Heart right ventricle (tissue), 16 donors: ENCODE measurements around the gene ASXL1. TPM values are rescaled to one million over a fixed set of nuclear protein-coding genes. Genes with fewer than 3 reads are reported as not detected.
"Not testable (repeated sequence)": the region's sequence is repeated elsewhere in the genome, so short reads cannot be mapped to it uniquely, and the experiment has no call there.

Source experiments
- ATAC-seq, 8 donors: fragments of 200-7000 bp; cut with Tn5 transposase; one replicate each; pipeline ENCODE4 v1.9.1; 2020; ENCODE audit warnings: mild to moderate bottlenecking in 8 of 8, moderate library complexity in 8 of 8, moderate number of reproducible peaks in 1 of 8
- DNase-seq, 2 donors: peaks; one replicate each; pipeline ENCODE4 v3.0.0-alpha.2; 2020
- H3K27ac ChIP-seq, 10 donors: fragments of 200-600 bp; sonication (generic) in 2 of 10; one replicate each; pipeline versions ENCODE4 v1.5.0 to v1.8.0; 2020 to 2022; ENCODE audit warnings: mild to moderate bottlenecking in 3 of 10
- H3K27me3 ChIP-seq, 7 donors: fragments of 200-600 bp; one replicate each; pipeline ENCODE4 v1.8.0; 2021 to 2022; ENCODE audit warnings: mild to moderate bottlenecking in 2 of 7
- H3K36me3 ChIP-seq, 9 donors: fragments of 200-600 bp; sonication (generic) in 1 of 9; one replicate each; pipeline versions ENCODE4 v1.5.0 to v1.8.0; 2020 to 2022; ENCODE audit warnings: mild to moderate bottlenecking in 2 of 9
- H3K4me1 ChIP-seq, 9 donors: fragments of 200-600 bp; sonication (generic) in 1 of 9; one replicate each; pipeline versions ENCODE4 v1.5.0 to v1.8.0; 2020 to 2022; ENCODE audit warnings: mild to moderate bottlenecking in 4 of 9
- H3K4me3 ChIP-seq, 10 donors: fragments of 200-600 bp; sonication (generic) in 2 of 10; one replicate each; pipeline versions ENCODE4 v1.5.0 to v1.8.0; 2020 to 2022; ENCODE audit warnings: mild to moderate bottlenecking in 7 of 10, moderate library complexity in 2 of 10
- H3K9me3 ChIP-seq, 11 donors: fragments of 200-600 bp in 10 of 11; sonication (generic) in 2 of 11; one replicate each; pipeline versions ENCODE4 v1.5.0 to v1.8.0; 2013 to 2022; ENCODE audit warnings: mild to moderate bottlenecking in 2 of 11, control low read depth in 1 of 11, moderate library complexity in 1 of 11
- CTCF ChIP-seq, 9 donors: fragments of 200-600 bp; sonication (generic) in 2 of 9; IDR thresholded peaks; one replicate each; pipeline versions ENCODE4 v1.5.0 to v1.8.0; 2021 to 2022; ENCODE audit warnings: antibody characterized with exemption in 9 of 9, mild to moderate bottlenecking in 5 of 9, moderate library complexity in 1 of 9
- WGBS, 2 donors: extraction: QIAGEN DNeasy Blood & Tissue Kit; methylation state at CpG; one replicate each; pipeline ENCODE4 v1.1.7; 2013; ENCODE audit warnings: inconsistent platforms in 1 of 2; 5-methylcytosine and 5-hydroxymethylcytosine counted together
- intact Hi-C, 10 donors: fragments of 100-400 bp; cut with DNase I; formaldehyde crosslinking; loops; one replicate each; pipeline versions ENCODE4 v1.11.1 to v1.14.2; 2022
- polyA plus RNA-seq, 2 donors: library from polyadenylated mRNA; stranded (reverse); fragments of 200-250 nt; gene quantifications; one replicate each; pipeline ENCODE4 v1.2.3, GENCODE V29; 2013
- total RNA-seq, 10 donors: library from RNA; stranded (reverse); fragmentation: NEBNext Ultra II Directional in 3 of 10; extraction: Animal tissue kit (Norgen Biotek cat#: 25700) in 3 of 10; gene quantifications; one replicate each; pipeline versions ENCODE4 v1.2.1 to v1.2.4, GENCODE V29; 2021 to 2023
- donor health status: Arrhythmogenic right ventricular cardiomyopathy.
- donor health status: ischemic (EF 13 %, LVEDD 7.1; RV severe dilation, severe dysfunction).
- donor health status: healthy with polysubstance abuse.
- donor health status: DM: no; HTN: yes; CAD: no.
- donor health status: DM: no; HTN: no; CAD: no.
- donor health status: ischemic (EF 25% LVEDD 6.9; RV normal size, moderate dysfunction).
- donor health status: ischemic (EF 25% LVEDD 5.7; RV mildly dilated, moderate dysfunction).
- donor health status: healthy.
- donor health status: DM: yes; HTN: yes; CAD: no.
- donor health status: Ischemic cardiomyopathy.
- donor health status: ischemic (EF 35%, LVEDD 5.7; RV mildly dilated, moderate dysfunction).
- donor health status: nonischemic (EF 11% LVEDD 7.7; RV severe dilation, severe dysfunction).
- donor health status: DM: yes; HTN: yes; CAD: no.
- donor health status: PGD.
- donor health status: ischemic (EF 29% LVEDD 5.4; RV normal size, mild dysfunction).
- donor health status: nonischemic (EF 23%, LVEDD 6.1; RV moderate dilation, normal function).

ASXL1 gene
- total and polyA plus RNA-seq, 12 donors = 10.0 to 39.4 (median 28.2) TPM

- 61 to 77% methylated on average over 24 of the region's 24 CpGs for WGBS, 2 donors
- peak overlapping the region in 9 of 10 donors; percentile 38 to 94 (median 62) for H3K27ac ChIP-seq
- no peak overlapping the region for H3K4me3 ChIP-seq
- H3K9me3 ChIP-seq = no peaks in the 10 kb centered on the region
- peaks cover 13 to 75% (median 50%) of the 10 kb centered on the region in 9 donors for H3K4me1 ChIP-seq
- intact Hi-C loops = loop anchor here in 2 of 10 donors (2.0 to 10.0 kb wide), 2 partner anchors 56 to 260 kb away; partner anchors contain the start of genes PLAGL2 (in 1 of the 2) and POFUT1 (in 1 of the 2)
- H3K27me3 ChIP-seq = no peaks in the 10 kb centered on the region
- peak; percentile 67 to 71 for DNase-seq
- ATAC-seq = peak in 6 of 8 donors; percentile 40 to 76 (median 55)
- TF ChIP-seq CTCF (IDR thresholded peaks at IDR 0.05) = no peak
- peaks cover 0 to 11% (median 0%) of the 10 kb centered on the region in 9 donors for H3K36me3 ChIP-seq
Measured at GRCh38 chr20:32465092-32465900, 107.2 kb downstream of the ASXL1 start.

- 71 to 72% methylated on average over 15 of the region's 15 CpGs for WGBS, 2 donors
- Histone ChIP-seq H3K27ac (peak overlapping the region in 9 of 10 donors; percentile 38 to 94 (median 62)), H3K4me1 (peaks cover 15 to 83% (median 58%) of the 10 kb centered on the region in 9 donors)
- ATAC-seq (peak in 3 of 8 donors; percentile 9 to 13 (median 10)), DNase-seq (peak in 1 of 2 donors; percentile 51)
- H3K9me3 ChIP-seq, H3K36me3 ChIP-seq, H3K27me3 ChIP-seq, H3K4me3 ChIP-seq: not testable (repeated sequence)
- intact Hi-C loops = loop anchor here in 2 of 10 donors (2.0 to 10.0 kb wide), 2 partner anchors 55 to 261 kb away; partner anchors contain the start of genes PLAGL2 (in 1 of the 2) and POFUT1 (in 1 of the 2)
Measured at GRCh38 chr20:32465901-32466675, 108.0 kb downstream of the ASXL1 start.

GRCh38 chr20:32466739-32467505 is 108.8 kb downstream of the ASXL1 start:
- H3K27ac ChIP-seq = peak overlapping the region in 8 of 10 donors; percentile 7 to 94 (median 58)
- WGBS, 2 donors = 76 to 78% methylated on average over 16 of the region's 16 CpGs
- H3K4me3 ChIP-seq = no peak overlapping the region
- no peaks in the 10 kb centered on the region for H3K27me3 ChIP-seq
- ATAC-seq = no peak
- H3K9me3 ChIP-seq = no peaks in the 10 kb centered on the region
- peaks cover 0 to 9% (median 0%) of the 10 kb centered on the region in 9 donors for H3K36me3 ChIP-seq
- TF ChIP-seq CTCF (IDR thresholded peaks at IDR 0.05) = no peak
- DNase-seq = no peak
- intact Hi-C loops = loop anchor here in 1 of 10 donors (10.0 kb wide), 1 partner anchor 262 kb away; the partner anchor contains the start of genes PLAGL2 and POFUT1
- H3K4me1 ChIP-seq = peaks cover 15 to 90% (median 58%) of the 10 kb centered on the region in 9 donors

GRCh38 chr20:32467506-32468312 is 109.6 kb downstream of the ASXL1 start:
- peaks cover 15 to 95% (median 62%) of the 10 kb centered on the region in 9 donors for H3K4me1 ChIP-seq
- ATAC-seq = no peak

More at GRCh38 chr20:32467506-32468312, 109.6 kb downstream of the ASXL1 start:
- Histone ChIP-seq H3K4me3 (no peak overlapping the region), H3K36me3 (peaks cover 0 to 11% (median 0%) of the 10 kb centered on the region in 9 donors), H3K9me3 (no peaks in the 10 kb centered on the region), H3K27ac (peak overlapping the region in 7 of 10 donors; percentile 26 to 94 (median 54)), H3K27me3 (no peaks in the 10 kb centered on the region)
- TF ChIP-seq CTCF (IDR thresholded peaks at IDR 0.05) = no peak
- no peak for DNase-seq
- WGBS, 2 donors = 91 to 92% methylated on average over 12 of the region's 12 CpGs
- intact Hi-C loops = loop anchor here in 1 of 10 donors (10.0 kb wide), 1 partner anchor 263 kb away; the partner anchor contains the start of genes PLAGL2 and POFUT1
